ENCODE measurements around the gene NTRK2. TPM values are rescaled to one million over a fixed set of nuclear protein-coding genes. Genes with fewer than 3 reads are reported as not detected.

The NTRK2 gene
- total RNA-seq, 1 donor from 2014 or later, result 0.07 TPM

DNA sequence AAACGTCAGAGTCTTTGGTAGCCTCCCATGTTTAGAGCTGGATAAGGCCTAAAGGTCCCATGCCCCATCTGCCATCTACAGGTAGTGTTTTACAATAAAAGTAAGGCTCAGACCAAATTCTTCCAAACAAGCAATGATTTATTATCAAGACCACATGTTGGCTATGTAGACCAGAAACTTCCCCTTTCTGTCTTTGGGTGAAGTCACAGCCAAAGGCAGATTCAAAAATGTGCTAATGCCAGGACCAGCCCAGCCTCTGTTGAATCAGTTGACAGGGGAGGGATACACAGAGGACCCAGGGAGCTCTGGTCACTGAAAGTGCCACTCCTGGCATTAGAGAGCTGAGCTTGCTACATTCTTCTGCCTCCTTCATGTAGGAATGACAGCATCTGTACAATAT, 360.8 kb downstream of the NTRK2 start:
- ATAC-seq (ENCODE audit: low read depth) (no peak), DNase-seq (no peak)
- TF ChIP-seq, protein P1, sequence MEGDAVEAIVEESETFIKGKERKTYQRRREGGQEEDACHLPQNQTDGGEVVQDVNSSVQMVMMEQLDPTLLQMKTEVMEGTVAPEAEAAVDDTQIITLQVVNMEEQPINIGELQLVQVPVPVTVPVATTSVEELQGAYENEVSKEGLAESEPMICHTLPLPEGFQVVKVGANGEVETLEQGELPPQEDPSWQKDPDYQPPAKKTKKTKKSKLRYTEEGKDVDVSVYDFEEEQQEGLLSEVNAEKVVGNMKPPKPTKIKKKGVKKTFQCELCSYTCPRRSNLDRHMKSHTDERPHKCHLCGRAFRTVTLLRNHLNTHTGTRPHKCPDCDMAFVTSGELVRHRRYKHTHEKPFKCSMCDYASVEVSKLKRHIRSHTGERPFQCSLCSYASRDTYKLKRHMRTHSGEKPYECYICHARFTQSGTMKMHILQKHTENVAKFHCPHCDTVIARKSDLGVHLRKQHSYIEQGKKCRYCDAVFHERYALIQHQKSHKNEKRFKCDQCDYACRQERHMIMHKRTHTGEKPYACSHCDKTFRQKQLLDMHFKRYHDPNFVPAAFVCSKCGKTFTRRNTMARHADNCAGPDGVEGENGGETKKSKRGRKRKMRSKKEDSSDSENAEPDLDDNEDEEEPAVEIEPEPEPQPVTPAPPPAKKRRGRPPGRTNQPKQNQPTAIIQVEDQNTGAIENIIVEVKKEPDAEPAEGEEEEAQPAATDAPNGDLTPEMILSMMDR (IDR thresholded peaks at IDR 0.05), result no peak
- no peak overlapping the region for H3K4me3 Mint-ChIP-seq
- POLR2A ChIA-PET, result no interaction called here
- H3K4me1 Mint-ChIP-seq, result no peaks in the 10 kb centered on the region
- H3K27ac Mint-ChIP-seq, result no peak overlapping the region
- no peaks in the 10 kb centered on the region for H3K36me3 Mint-ChIP-seq (ENCODE audit: low read depth)
- CTCF ChIA-PET, result no interaction called here
- no peaks in the 10 kb centered on the region for H3K27me3 Mint-ChIP-seq
- H3K9me3 Mint-ChIP-seq, result peaks cover 3% of the 10 kb centered on the region
- intact Hi-C loops (cut with micrococcal nuclease), result no loop called here

DNA sequence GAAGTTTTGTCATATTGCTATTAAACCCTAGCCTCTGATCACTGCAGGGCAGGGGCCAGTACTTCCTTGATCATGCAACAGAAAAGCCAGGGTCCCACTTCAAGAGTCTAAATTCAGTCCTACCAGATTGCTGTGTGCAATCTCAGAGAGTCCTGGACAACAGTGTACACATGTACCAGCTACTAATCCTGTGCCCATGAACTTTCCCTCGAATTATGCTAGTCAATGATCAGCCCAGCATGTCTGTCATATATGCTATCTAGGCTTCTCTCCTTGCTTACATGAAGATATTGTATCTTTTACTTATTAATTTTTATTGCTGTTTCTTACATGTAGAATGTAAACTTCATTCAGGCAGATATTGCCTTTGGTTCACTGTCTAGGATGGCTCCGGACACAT, 367.0 kb downstream of the NTRK2 start:
- ATAC-seq (ENCODE audit: low read depth), result no peak

DNA sequence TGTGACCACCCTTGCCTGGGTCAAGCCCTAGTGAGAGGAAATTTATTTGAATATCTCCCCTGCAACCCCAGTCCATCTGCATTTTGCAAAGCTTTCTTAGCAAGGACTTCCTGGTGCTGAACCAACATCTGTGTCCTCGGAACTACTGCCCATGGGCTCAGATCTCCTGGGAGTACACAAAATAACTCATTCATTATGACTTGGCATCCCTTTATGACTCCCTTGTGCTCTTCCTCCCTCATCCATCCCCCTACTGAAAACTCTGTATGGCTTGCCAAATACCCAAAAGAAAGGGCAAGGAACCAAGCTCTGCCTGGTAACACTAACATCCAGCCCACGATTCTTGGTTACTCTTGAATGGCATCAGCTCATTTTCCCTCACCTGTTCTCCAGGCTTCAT, 368.5 kb downstream of the NTRK2 start:
- no peak overlapping the region for H3K4me3 Mint-ChIP-seq
- POLR2A ChIA-PET, result no interaction called here
- CTCF ChIA-PET, result no interaction called here

More for the DNA sequence above, 367.0 kb downstream of the NTRK2 start:
- TF ChIP-seq, protein P1 (IDR thresholded peaks at IDR 0.05), result no peak
- CTCF ChIA-PET, result no interaction called here
- Mint-ChIP-seq H3K4me3 (no peak overlapping the region), H3K36me3 (ENCODE audit: low read depth) (no peaks in the 10 kb centered on the region), H3K27ac (no peak overlapping the region), H3K4me1 (no peaks in the 10 kb centered on the region), H3K9me3 (peaks cover 3% of the 10 kb centered on the region), H3K27me3 (no peaks in the 10 kb centered on the region)
- DNase-seq, result no peak
- intact Hi-C loops (cut with micrococcal nuclease), result no loop called here
- POLR2A ChIA-PET, result no interaction called here

DNA sequence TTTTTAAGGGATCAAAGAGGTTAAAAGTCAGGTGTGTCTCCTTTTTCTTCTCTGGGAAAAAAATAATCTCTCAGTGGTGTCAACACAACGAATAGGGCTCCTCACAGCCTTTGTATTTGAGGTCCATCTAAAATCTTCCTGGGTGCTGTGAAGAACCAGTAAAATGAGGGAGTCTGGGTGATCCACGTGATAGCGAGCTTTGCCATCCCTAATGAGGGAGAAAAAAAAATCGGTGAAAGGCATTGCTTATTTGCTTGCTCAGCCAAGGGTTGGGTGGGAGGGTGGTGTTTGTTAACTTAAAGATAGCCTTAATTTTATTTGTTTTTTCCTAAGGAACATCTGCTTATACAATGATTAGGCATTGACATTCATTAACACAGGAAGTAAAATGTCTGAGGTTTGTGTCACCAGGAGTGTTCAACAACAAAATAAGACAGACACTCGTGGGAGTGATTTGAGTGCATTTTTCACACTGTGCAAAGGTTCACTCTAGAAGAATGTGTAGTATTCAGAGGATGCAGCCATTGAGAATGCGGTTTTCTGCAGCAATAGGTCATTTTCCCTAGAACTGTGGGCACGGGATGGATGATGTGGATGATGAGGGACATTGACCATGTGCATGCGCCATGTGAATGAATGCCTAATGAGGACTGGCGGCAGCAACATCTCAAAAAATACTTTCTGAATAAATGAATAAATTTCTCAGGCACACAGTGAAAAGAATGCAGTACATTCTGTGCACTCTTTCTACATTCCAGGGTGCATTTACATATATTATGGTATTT, 369.5 kb downstream of the NTRK2 start:
- POLR2A ChIA-PET, result no interaction called here
- ATAC-seq (ENCODE audit: low read depth) (no peak), DNase-seq (no peak)
- no peak overlapping the region for H3K4me3 Mint-ChIP-seq
- H3K27ac Mint-ChIP-seq, result no peak overlapping the region
- CTCF ChIA-PET, result no interaction called here
- no peaks in the 10 kb centered on the region for H3K4me1 Mint-ChIP-seq
- H3K9me3 Mint-ChIP-seq, result no peaks in the 10 kb centered on the region
- TF ChIP-seq, protein P1 (IDR thresholded peaks at IDR 0.05), result no peak
- H3K36me3 Mint-ChIP-seq (ENCODE audit: low read depth), result no peaks in the 10 kb centered on the region
- no peaks in the 10 kb centered on the region for H3K27me3 Mint-ChIP-seq
- intact Hi-C loops (cut with micrococcal nuclease), result no loop called here

More for the DNA sequence above, 368.5 kb downstream of the NTRK2 start:
- no peaks in the 10 kb centered on the region for H3K27me3 Mint-ChIP-seq
- H3K36me3 Mint-ChIP-seq (ENCODE audit: low read depth), result no peaks in the 10 kb centered on the region
- ATAC-seq (ENCODE audit: low read depth) (no peak), DNase-seq (no peak)
- TF ChIP-seq, protein P1 (IDR thresholded peaks at IDR 0.05), result no peak
- H3K27ac Mint-ChIP-seq, result no peak overlapping the region
- H3K9me3 Mint-ChIP-seq, result no peaks in the 10 kb centered on the region
- no peaks in the 10 kb centered on the region for H3K4me1 Mint-ChIP-seq
- intact Hi-C loops (cut with micrococcal nuclease), result no loop called here

DNA sequence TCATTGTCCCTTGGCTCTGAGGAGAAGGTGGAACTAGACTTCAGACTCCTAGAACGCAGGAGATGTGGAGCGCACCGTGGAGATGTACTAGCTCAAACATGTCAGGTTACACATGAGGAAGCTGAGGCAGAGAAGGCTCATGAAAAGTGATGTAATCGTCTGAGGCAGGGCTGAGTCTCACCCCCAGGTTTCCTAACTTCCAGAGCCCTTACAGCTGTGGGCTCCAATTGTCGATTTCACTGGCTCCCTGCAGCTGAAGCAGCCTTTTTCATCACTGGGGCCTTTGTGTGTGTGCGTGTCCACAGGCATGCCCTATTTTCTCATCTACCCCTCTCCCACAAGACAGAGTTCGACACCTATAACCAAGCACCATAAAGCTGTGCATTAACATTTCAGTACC, 370.6 kb downstream of the NTRK2 start:
- H3K9me3 Mint-ChIP-seq, result no peaks in the 10 kb centered on the region
- H3K27ac Mint-ChIP-seq, result no peak overlapping the region
- H3K4me1 Mint-ChIP-seq, result no peaks in the 10 kb centered on the region
- no peaks in the 10 kb centered on the region for H3K27me3 Mint-ChIP-seq
- ChIA-PET CTCF (no interaction called here), POLR2A (no interaction called here)
- H3K4me3 Mint-ChIP-seq, result no peak overlapping the region
- DNase-seq (no peak), ATAC-seq (ENCODE audit: low read depth) (no peak)
- intact Hi-C loops (cut with micrococcal nuclease), result no loop called here
- H3K36me3 Mint-ChIP-seq (ENCODE audit: low read depth), result no peaks in the 10 kb centered on the region
- TF ChIP-seq, protein P1 (IDR thresholded peaks at IDR 0.05), result no peak

All from activated B cell treated with CpG ODN at 0.5 μM for 24 hours (primary cell).